BLaER1 treated with 17β-estradiol and CSF1 and Interleukin-3, amounts not matched to agents 10 nM and 100 nM (cell line): ENCODE measurements around the gene GFI1.

Experiments used
- H3K27ac ChIP-seq, 11 experiments: shearing (Covaris generic); formaldehyde crosslinking; 2 replicates each; pipeline ENCODE4 v1.8.1; 2022
- H3K27me3 ChIP-seq, 11 experiments: shearing (Covaris generic); formaldehyde crosslinking; 2 replicates each; pipeline ENCODE4 v1.8.1; 2022
- H3K36me3 ChIP-seq, 11 experiments: shearing (Covaris generic); formaldehyde crosslinking; 2 replicates each; pipeline ENCODE4 v1.8.1; 2022
- H3K4me1 ChIP-seq, 10 experiments: shearing (Covaris generic); formaldehyde crosslinking; 2 replicates each; pipeline ENCODE4 v1.8.1; 2022
- H3K4me2 ChIP-seq, 11 experiments: shearing (Covaris generic); formaldehyde crosslinking; 2 replicates each; pipeline ENCODE4 v1.8.1; 2022
- H3K4me3 ChIP-seq, 10 experiments: shearing (Covaris generic); formaldehyde crosslinking; 2 replicates each; pipeline ENCODE4 v1.8.1; 2022
- H3K9ac ChIP-seq, 11 experiments: shearing (Covaris generic); formaldehyde crosslinking; 2 replicates each; pipeline ENCODE4 v1.8.1; 2022
- H3K9me3 ChIP-seq, 11 experiments: shearing (Covaris generic); formaldehyde crosslinking; replicated peaks in 1 of 11; 2 replicates each; pipeline ENCODE4 v1.8.1; 2022
- H4K20me1 ChIP-seq, 11 experiments: shearing (Covaris generic); formaldehyde crosslinking; 2 replicates each; pipeline ENCODE4 v1.8.1; 2022
- Cebpa-rat ChIP-seq, 11 experiments: shearing (Covaris generic); IDR thresholded peaks; 2 replicates each; pipeline ENCODE4 v1.8.1; 2022

The GFI1 gene

GRCh38 chr1:92484472-92485380 lies 2.0 kb downstream of the GFI1 start:
- Histone ChIP-seq H4K20me1 (peaks cover 0 to 19% (median 14%) of the 10 kb centered on the region in 11 experiments; a peak in 8 of 22 replicates), H3K27ac (peak overlapping the region in 9 of 11 experiments; percentile 63 to 94 (median 93); a peak in 18 of 22 replicates), H3K27me3 (peaks cover 16 to 59% (median 20%) of the 10 kb centered on the region in 11 experiments; a peak in 19 of 22 replicates)

GRCh38 chr1:92483610-92484471 lies 2.9 kb downstream of the GFI1 start:
- Histone ChIP-seq H3K9ac (peak overlapping the region; percentile 70 to 93 (median 89); a peak in 21 of 22 replicates), H3K4me2 (peak overlapping the region; percentile 97 to 100 (median 99))

More at GRCh38 chr1:92484472-92485380, 2.0 kb downstream of the GFI1 start:
- H3K9ac ChIP-seq: peak overlapping the region; percentile 70 to 93 (median 89); a peak in 21 of 22 replicates
- peaks cover 14 to 52% (median 35%) of the 10 kb centered on the region in 10 experiments; a peak in 18 of 20 replicates for H3K4me1 ChIP-seq
- H3K9me3 ChIP-seq: peaks cover 0 to 22% (median 14%) of the 10 kb centered on the region in 11 experiments; a peak in 14 of 22 replicates
- no peak for TF ChIP-seq Cebpa-rat (IDR thresholded peaks at IDR 0.05)
- H3K4me2 ChIP-seq: peak overlapping the region; percentile 97 to 100 (median 99)
- peak overlapping the region; percentile 68 to 90 (median 76) for H3K4me3 ChIP-seq
- peaks cover 0 to 28% (median 23%) of the 10 kb centered on the region in 11 experiments; a peak in 18 of 22 replicates for H3K36me3 ChIP-seq

GRCh38 chr1:92482665-92483609 lies 3.8 kb downstream of the GFI1 start:
- peak overlapping the region; percentile 68 to 90 (median 76) for H3K4me3 ChIP-seq
- peak overlapping the region in 8 of 11 experiments; percentile 84 to 94 (median 93); a peak in 16 of 22 replicates for H3K27ac ChIP-seq
- H3K36me3 ChIP-seq: peaks cover 0 to 44% (median 41%) of the 10 kb centered on the region in 11 experiments; a peak in 18 of 22 replicates
- H3K9ac ChIP-seq: peak overlapping the region; percentile 70 to 93 (median 89); a peak in 21 of 22 replicates
- peaks cover 0 to 19% (median 14%) of the 10 kb centered on the region in 11 experiments; a peak in 8 of 22 replicates for H4K20me1 ChIP-seq
- peaks cover 0 to 22% (median 14%) of the 10 kb centered on the region in 11 experiments; a peak in 14 of 22 replicates for H3K9me3 ChIP-seq
- H3K27me3 ChIP-seq: peaks cover 16 to 54% (median 20%) of the 10 kb centered on the region in 11 experiments; a peak in 19 of 22 replicates
- H3K4me2 ChIP-seq: peak overlapping the region; percentile 97 to 100 (median 99)
- peaks cover 14 to 65% (median 48%) of the 10 kb centered on the region in 10 experiments; a peak in 18 of 20 replicates for H3K4me1 ChIP-seq
- TF ChIP-seq Cebpa-rat (IDR thresholded peaks at IDR 0.05): no peak

More at GRCh38 chr1:92483610-92484471, 2.9 kb downstream of the GFI1 start:
- Histone ChIP-seq H3K36me3 (peaks cover 0 to 37% (median 32%) of the 10 kb centered on the region in 11 experiments; a peak in 18 of 22 replicates), H3K27me3 (peaks cover 16 to 59% (median 20%) of the 10 kb centered on the region in 11 experiments; a peak in 19 of 22 replicates), H3K4me1 (peaks cover 14 to 59% (median 42%) of the 10 kb centered on the region in 10 experiments; a peak in 18 of 20 replicates), H3K9me3 (peaks cover 0 to 22% (median 14%) of the 10 kb centered on the region in 11 experiments; a peak in 14 of 22 replicates), H3K4me3 (peak overlapping the region; percentile 68 to 90 (median 76)), H3K27ac (peak overlapping the region in 9 of 11 experiments; percentile 63 to 94 (median 93); a peak in 18 of 22 replicates), H4K20me1 (peaks cover 0 to 19% (median 14%) of the 10 kb centered on the region in 11 experiments; a peak in 8 of 22 replicates)
- TF ChIP-seq Cebpa-rat (IDR thresholded peaks at IDR 0.05): no peak

- Histone ChIP-seq H3K36me3 (peaks cover 0 to 51% (median 48%) of the 10 kb centered on the region in 11 experiments; a peak in 18 of 22 replicates), H3K27me3 (peaks cover 16 to 53% (median 20%) of the 10 kb centered on the region in 11 experiments; a peak in 19 of 22 replicates), H3K4me2 (peak overlapping the region; percentile 97 to 100 (median 99)), H3K27ac (peak overlapping the region in 7 of 11 experiments; percentile 86 to 94 (median 93); a peak in 13 of 22 replicates), H4K20me1 (peaks cover 0 to 19% (median 14%) of the 10 kb centered on the region in 11 experiments; a peak in 8 of 22 replicates), H3K9me3 (peaks cover 0 to 22% (median 14%) of the 10 kb centered on the region in 11 experiments; a peak in 14 of 22 replicates), H3K9ac (peak overlapping the region in 8 of 11 experiments; percentile 84 to 93 (median 90); a peak in 15 of 22 replicates), H3K4me3 (peak overlapping the region; percentile 68 to 90 (median 76)), H3K4me1 (peaks cover 15 to 65% (median 48%) of the 10 kb centered on the region in 10 experiments)
- TF ChIP-seq Cebpa-rat (IDR thresholded peaks at IDR 0.05): no peak
These were observed 4.6 kb downstream of the GFI1 start for GRCh38 chr1:92481971-92482664.

- no peak for TF ChIP-seq Cebpa-rat (IDR thresholded peaks at IDR 0.05)
- Histone ChIP-seq H3K27ac (no peak overlapping the region), H4K20me1 (peaks cover 0 to 19% (median 14%) of the 10 kb centered on the region in 11 experiments; a peak in 8 of 22 replicates), H3K36me3 (peaks cover 0 to 52% (median 48%) of the 10 kb centered on the region in 11 experiments; a peak in 18 of 22 replicates), H3K27me3 (peaks cover 16 to 48% (median 20%) of the 10 kb centered on the region in 11 experiments; a peak in 19 of 22 replicates), H3K9me3 (peaks cover 0 to 22% (median 14%) of the 10 kb centered on the region in 11 experiments; a peak in 14 of 22 replicates), H3K4me1 (peaks cover 21 to 66% (median 51%) of the 10 kb centered on the region in 10 experiments), H3K9ac (no peak overlapping the region), H3K4me3 (0 out of 20 replicates have a peak overlapping the region, but pooled peaks of 2 of the 10 experiments have one; percentile 80 to 82), H3K4me2 (peak overlapping the region in 7 of 11 experiments; percentile 97 to 100 (median 99); a peak in 11 of 22 replicates)
These were observed 5.2 kb downstream of the GFI1 start for GRCh38 chr1:92481599-92481925.

GRCh38 chr1:92480813-92481598 lies 5.7 kb downstream of the GFI1 start:
- no peak for TF ChIP-seq Cebpa-rat (IDR thresholded peaks at IDR 0.05)
- H3K36me3 ChIP-seq: peaks cover 0 to 58% (median 48%) of the 10 kb centered on the region in 11 experiments; a peak in 18 of 22 replicates
- peaks cover 0 to 22% (median 14%) of the 10 kb centered on the region in 11 experiments; a peak in 14 of 22 replicates for H3K9me3 ChIP-seq
- no peak overlapping the region for H3K9ac ChIP-seq
- H3K27ac ChIP-seq: no peak overlapping the region
- H3K27me3 ChIP-seq: peaks cover 16 to 46% (median 20%) of the 10 kb centered on the region in 11 experiments; a peak in 19 of 22 replicates
- H4K20me1 ChIP-seq: peaks cover 0 to 19% (median 14%) of the 10 kb centered on the region in 11 experiments; a peak in 8 of 22 replicates
- no peak overlapping the region for H3K4me3 ChIP-seq
- peak overlapping the region in 2 of 11 experiments; percentile 99 to 100; a peak in 4 of 22 replicates for H3K4me2 ChIP-seq
- peaks cover 26 to 71% (median 57%) of the 10 kb centered on the region in 10 experiments for H3K4me1 ChIP-seq
